RCC 7860 (cell line): ENCODE data around the gene DACH1.

Experiments used
- DNase-seq: peaks from one replicate; pipeline ENCODE4 v3.0.0-alpha.2; 2015; ENCODE audit warnings: low spot score
- FAIRE-seq: peaks from 2 replicates; lab custom pipeline; 2012; peaks lifted over from hg19 to GRCh38; lab: Jason Lieb, UNC

Gene DACH1

GRCh38 chr13:71830736-71831135 is 36.3 kb downstream of the DACH1 start:
- DNase-seq (no peak), FAIRE-seq (no peak)

- DNase-seq (no peak), FAIRE-seq (no peak)
Observed at GRCh38 chr13:71830323-71830722, 36.7 kb downstream of the DACH1 start.

GRCh38 chr13:71829547-71829946 is 37.5 kb downstream of the DACH1 start:
- DNase-seq = no peak
- FAIRE-seq = no peak

DNA sequence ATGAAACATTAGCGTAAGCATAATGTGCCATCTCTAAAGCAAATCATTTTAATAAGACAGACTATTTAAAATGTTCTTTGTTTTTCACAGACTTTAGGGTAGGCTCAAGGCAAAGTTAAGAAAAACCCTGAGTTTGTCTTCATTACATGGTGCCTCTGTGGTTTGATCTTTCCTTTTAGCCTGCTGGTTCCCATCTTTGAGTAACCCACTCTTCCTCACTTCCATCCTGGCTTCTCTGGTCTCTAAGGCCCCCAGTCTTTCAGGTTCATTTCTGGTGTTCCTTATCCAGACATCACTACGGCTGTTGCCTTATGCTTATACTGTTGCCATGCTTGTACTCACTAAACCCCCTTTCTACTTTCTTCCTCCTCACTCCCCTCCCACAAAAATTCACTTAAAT is 38.4 kb downstream of the DACH1 start:
- no peak for DNase-seq
- FAIRE-seq = no peak

- FAIRE-seq (no peak), DNase-seq (no peak)
Observed at GRCh38 chr13:71828117-71828516, 38.9 kb downstream of the DACH1 start.

DNA sequence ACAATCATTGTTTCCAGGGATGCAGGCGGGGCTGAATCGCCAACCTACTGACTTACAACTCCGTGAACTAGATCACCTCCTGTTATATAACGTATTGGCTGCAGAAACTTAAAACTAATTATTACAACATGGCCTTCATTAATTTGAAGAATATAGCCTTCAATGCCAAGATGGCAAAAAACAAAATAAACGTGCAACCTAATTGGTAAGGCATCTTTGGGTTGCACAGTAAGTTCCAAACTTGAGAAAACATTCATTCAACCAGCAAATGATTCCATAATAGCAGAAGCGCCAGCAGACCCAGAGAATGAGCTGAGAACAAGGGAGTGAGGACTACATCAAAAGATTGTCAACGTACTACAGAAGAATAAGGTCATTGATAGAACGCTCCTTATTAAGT is 39.8 kb downstream of the DACH1 start:
- no peak for FAIRE-seq
- DNase-seq = no peak

DNA sequence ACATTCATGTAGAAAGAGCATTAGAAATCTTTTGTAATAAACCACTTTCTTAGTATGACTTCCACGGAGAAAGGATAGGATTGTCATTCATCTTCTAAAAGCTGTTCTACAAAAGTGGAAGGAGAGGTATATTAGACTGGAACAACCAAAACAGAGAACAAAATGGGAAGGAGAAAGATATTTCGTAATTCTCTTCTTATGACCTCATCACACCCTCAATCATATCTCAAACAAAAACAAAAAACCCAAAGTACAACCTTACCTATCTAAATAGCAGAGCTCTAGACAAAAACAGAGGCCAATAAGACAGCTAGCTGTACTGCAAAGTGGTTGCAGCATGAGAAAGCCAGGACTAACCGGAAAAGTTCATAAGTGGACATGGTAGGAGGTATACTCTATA is 46.3 kb downstream of the DACH1 start:
- FAIRE-seq = no peak
- no peak for DNase-seq

- FAIRE-seq = no peak
- DNase-seq = no peak
Observed at GRCh38 chr13:71817335-71817734, 49.7 kb downstream of the DACH1 start.

DNA sequence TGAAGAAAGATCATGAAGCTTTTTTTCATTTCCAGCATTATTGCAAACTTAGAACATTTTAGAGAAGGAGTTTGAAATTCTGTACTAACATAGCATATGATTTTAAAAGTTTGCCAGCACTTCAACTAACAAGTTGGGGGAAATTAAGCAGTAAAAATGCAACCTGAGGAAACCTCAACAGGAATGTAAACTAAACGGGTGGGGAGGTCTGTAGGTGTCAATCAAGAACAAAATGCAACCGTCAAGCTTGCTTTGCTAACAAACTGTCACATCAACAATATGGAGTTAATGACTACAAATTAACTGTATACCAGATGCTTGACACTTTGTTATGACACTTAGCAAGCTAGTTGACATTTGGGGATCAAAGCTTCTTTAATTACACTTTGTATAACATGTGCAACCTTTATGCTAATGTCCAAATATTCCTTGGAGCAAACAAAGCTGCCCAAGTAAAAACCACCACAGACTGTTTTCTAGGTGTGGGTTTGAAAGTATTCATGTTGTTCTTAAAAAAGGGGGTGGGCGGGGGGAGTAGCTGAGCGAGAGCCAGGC is 52.1 kb downstream of the DACH1 start:
- no peak for FAIRE-seq
- no peak for DNase-seq

DNA sequence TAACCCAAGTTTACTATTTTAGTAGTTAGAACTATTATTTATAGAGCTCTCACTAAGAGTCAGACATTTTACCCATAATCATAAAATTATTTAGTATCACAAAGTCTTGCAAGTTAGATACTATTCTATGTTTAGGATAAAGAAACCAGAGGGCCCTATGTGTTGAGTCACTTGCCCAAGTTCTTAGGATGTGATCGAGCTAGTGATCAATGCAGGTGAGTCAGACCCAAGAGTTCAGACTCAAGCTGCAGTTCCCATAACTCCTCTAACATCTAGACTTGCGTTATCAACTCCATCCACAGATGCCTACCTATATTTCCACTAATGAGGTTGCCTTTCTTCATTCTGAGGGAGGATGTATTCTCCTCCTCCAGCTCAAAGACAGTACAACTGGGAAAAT is 53.8 kb downstream of the DACH1 start:
- no peak for FAIRE-seq
- DNase-seq = no peak

GRCh38 chr13:71811344-71811743 is 55.7 kb downstream of the DACH1 start:
- FAIRE-seq = no peak
- DNase-seq = no peak

DNA sequence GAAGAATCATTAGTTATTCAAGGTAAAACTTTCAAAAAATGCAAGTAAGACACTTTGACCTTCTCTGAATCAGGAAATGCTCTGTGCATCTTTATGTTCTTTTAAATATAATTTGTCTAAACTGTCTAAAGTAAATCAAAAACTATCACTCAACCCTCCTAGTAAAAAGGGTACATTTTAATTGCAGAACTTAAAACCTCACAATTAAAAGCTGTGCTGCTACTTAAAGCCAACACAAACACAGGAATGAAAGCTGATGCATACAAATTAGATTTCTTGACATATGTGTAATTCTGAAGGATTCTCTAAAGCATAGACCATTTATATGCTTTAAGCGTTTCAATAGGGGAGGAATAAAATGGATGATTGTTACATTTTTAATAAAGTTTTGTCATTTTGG is 58.3 kb downstream of the DACH1 start:
- FAIRE-seq = no peak

GRCh38 chr13:71806886-71807285 is 60.1 kb downstream of the DACH1 start:
- FAIRE-seq = no peak
- no peak for DNase-seq

More for the DNA sequence above, 58.3 kb downstream of the DACH1 start:
- DNase-seq = no peak

DNA sequence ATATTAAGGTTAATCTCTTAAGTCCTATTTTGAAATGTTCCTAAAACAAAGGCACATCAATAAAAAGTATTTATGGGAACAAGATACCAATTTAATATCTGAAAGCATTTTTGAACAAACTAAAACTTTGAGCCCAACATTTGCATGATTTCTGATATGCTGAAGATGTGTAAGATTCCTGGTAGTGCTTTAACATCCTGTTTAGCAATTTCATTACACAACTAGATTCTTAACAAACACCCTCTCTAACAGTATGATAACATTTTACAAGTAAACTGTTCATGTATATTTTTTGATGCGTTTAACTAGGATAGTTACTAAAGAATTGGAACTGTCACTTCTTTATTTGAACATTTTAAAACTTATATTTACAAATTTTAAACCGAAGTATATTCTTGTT is 63.9 kb downstream of the DACH1 start:
- DNase-seq = no peak
- FAIRE-seq = no peak

GRCh38 chr13:71801781-71802180 is 65.2 kb downstream of the DACH1 start:
- DNase-seq (no peak), FAIRE-seq (no peak)

- FAIRE-seq = no peak
- no peak for DNase-seq
Observed at GRCh38 chr13:71801165-71801760, 65.7 kb downstream of the DACH1 start.

- FAIRE-seq (no peak), DNase-seq (no peak)
Observed at GRCh38 chr13:71799324-71799723, 67.7 kb downstream of the DACH1 start.

DNA sequence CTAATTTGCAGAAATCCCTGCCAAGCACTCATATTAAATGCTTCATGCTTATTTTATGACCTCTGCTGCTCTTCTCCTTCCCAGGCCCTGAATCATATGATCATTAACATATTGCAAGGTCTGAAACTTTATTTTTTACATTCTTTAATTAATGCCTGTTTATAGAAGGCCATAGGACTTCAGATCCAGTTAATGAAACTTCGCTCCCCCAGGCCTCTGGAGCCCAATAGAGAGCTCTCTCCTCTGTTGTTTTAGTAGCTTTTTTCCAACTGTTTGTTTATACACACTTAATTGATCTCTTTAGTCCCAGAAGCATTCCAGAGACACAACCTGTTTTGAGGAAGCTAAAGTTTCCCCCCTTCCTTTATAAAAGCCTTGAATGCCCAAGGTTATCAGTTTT is 68.3 kb downstream of the DACH1 start:
- FAIRE-seq = no peak

GRCh38 chr13:71797517-71797916 is 69.5 kb downstream of the DACH1 start:
- DNase-seq = no peak
- no peak for FAIRE-seq

More for the DNA sequence above, 68.3 kb downstream of the DACH1 start:
- no peak for DNase-seq

GRCh38 chr13:71789693-71790329 is 77.2 kb downstream of the DACH1 start:
- no peak for DNase-seq
- FAIRE-seq = no peak

- DNase-seq = no peak
- no peak for FAIRE-seq
Observed at GRCh38 chr13:71789037-71789436, 78.0 kb downstream of the DACH1 start.

GRCh38 chr13:71787414-71787813 is 79.6 kb downstream of the DACH1 start:
- no peak for FAIRE-seq
- DNase-seq = no peak

DNA sequence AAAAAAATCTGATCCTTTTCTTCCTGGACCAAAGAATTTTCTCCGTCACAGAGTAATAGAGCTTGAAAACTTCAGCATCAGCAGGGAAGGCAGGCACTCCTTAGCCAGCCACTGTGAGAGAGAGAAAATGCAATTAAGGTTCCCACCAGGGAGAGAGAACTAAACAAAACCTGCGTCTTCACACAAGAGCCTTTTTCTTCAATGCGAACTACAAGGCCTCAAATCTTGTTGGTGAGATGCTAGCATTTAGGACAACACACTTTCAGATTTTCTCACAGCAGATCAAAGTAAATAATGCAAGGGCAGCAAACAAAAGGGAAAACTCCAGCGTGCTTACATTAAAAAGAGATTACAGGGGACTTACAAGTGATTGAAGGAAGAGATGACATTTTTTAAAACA is 80.1 kb downstream of the DACH1 start:
- DNase-seq = no peak

More for the DNA sequence above, 80.1 kb downstream of the DACH1 start:
- no peak for FAIRE-seq
